GM23338 (cell line): Measurements from ENCODE around the gene RICTOR. TPM values are rescaled to one million over a fixed set of nuclear protein-coding genes. Genes with fewer than 3 reads are reported as not detected.

Source experiments
- ATAC-seq: fragments of 200-7000 bp; cut with Tn5 transposase; 3 replicates; pipeline ENCODE4 v1.9.1; 2020
- DNase-seq: peaks from one replicate; pipeline ENCODE4 v3.0.0-alpha.2; 2015; ENCODE audit warnings: low spot score
- H2AFZ ChIP-seq: fragments of 200-600 bp; sonication (generic); 2 replicates; pipeline ENCODE4 v1.8.0; 2016; ENCODE audit warnings: antibody characterized with exemption, mild to moderate bottlenecking, moderate library complexity
- H3F3A ChIP-seq: fragments of 200-600 bp; sonication (generic); replicated peaks from 2 replicates; pipeline ENCODE4 v1.8.0; 2017; ENCODE audit warnings: antibody characterized with exemption, mixed run types, low read depth
- H3K27ac ChIP-seq: fragments of 200-600 bp; sonication (generic); 2 replicates; pipeline ENCODE4 v1.6.1; 2016; ENCODE audit warnings: low read depth
- H3K27me3 ChIP-seq: fragments of 200-600 bp; sonication (generic); 2 replicates; pipeline ENCODE4 v1.8.0; 2016; ENCODE audit warnings: mild to moderate bottlenecking, mixed run types, moderate library complexity; ENCODE audit not compliant: insufficient read depth
- H3K36me3 ChIP-seq: fragments of 200-600 bp; sonication (generic); 2 replicates; pipeline ENCODE4 v1.8.0; 2016; ENCODE audit warnings: mild to moderate bottlenecking; ENCODE audit not compliant: insufficient read depth
- H3K4me1 ChIP-seq: fragments of 200-600 bp; sonication (generic); 2 replicates; pipeline ENCODE4 v1.8.0; 2016; ENCODE audit warnings: mild to moderate bottlenecking, moderate library complexity; ENCODE audit not compliant: insufficient read depth
- H3K4me2 ChIP-seq: fragments of 200-600 bp; sonication (generic); 2 replicates; pipeline ENCODE4 v1.7.1; 2017; ENCODE audit warnings: mixed run types
- H3K4me3 ChIP-seq: fragments of 200-600 bp; sonication (generic); 2 replicates; pipeline ENCODE4 v1.6.1; 2016; ENCODE audit warnings: mixed run types
- H3K79me2 ChIP-seq: fragments of 200-600 bp; sonication (generic); replicated peaks from 2 replicates; pipeline ENCODE4 v1.8.0; 2017; ENCODE audit warnings: mild to moderate bottlenecking; ENCODE audit not compliant: insufficient read depth
- H3K9me2 ChIP-seq: fragments of 200-600 bp; sonication (generic); 2 replicates; pipeline ENCODE4 v1.8.0; 2017; ENCODE audit not compliant: insufficient read depth
- H4K20me1 ChIP-seq: fragments of 200-600 bp; sonication (generic); replicated peaks from 2 replicates; pipeline ENCODE4 v1.8.0; 2017; ENCODE audit warnings: mild to moderate bottlenecking; ENCODE audit not compliant: insufficient read depth
- H3K27ac Mint-ChIP-seq: 2 replicates; pipeline ENCODE4 v1.8.0; 2020; ENCODE audit warnings: inconsistent platforms, mild to moderate bottlenecking, moderate library complexity, mixed read lengths
- H3K27me3 Mint-ChIP-seq: 3 replicates; pipeline ENCODE4 v1.8.0; 2022; ENCODE audit warnings: low read depth, mild to moderate bottlenecking, moderate library complexity, mixed read lengths, inconsistent platforms; ENCODE audit not compliant: insufficient read depth, poor library complexity
- H3K36me3 Mint-ChIP-seq: 3 replicates; pipeline ENCODE4 v1.8.0; 2021; ENCODE audit warnings: low read depth, mild to moderate bottlenecking, inconsistent platforms, moderate library complexity, mixed read lengths
- H3K4me1 Mint-ChIP-seq: 3 replicates; pipeline ENCODE4 v1.8.0; 2020; ENCODE audit warnings: mild to moderate bottlenecking, inconsistent platforms, mixed read lengths
- H3K4me3 Mint-ChIP-seq: 3 replicates; pipeline ENCODE4 v1.8.0; 2021; ENCODE audit warnings: moderate library complexity, mild to moderate bottlenecking, inconsistent platforms, mixed read lengths
- H3K9me3 Mint-ChIP-seq: 3 replicates; pipeline ENCODE4 v1.8.0; 2020; ENCODE audit warnings: moderate library complexity, mild to moderate bottlenecking, inconsistent platforms, mixed read lengths
- CTCF ChIP-seq, 2 experiments: fragments of 200-600 bp in 1 of 2; sonication (generic) in 1 of 2; conservative IDR thresholded peaks; 2 replicates each; pipeline versions ENCODE4 v1.5.1 to v1.6.1; 2016 to 2017; ENCODE audit warnings: antibody characterized with exemption in 2 of 2, low read depth in 2 of 2, mild to moderate bottlenecking in 2 of 2, moderate library complexity in 1 of 2
- NANOG ChIP-seq: IDR thresholded peaks from 2 replicates; pipeline ENCODE4 v1.6.1; 2016; ENCODE audit warnings: antibody characterized with exemption, borderline replicate concordance
- STAT1 ChIP-seq: IDR thresholded peaks from one replicate; pipeline ENCODE4 v1.6.1; 2016; ENCODE audit warnings: antibody characterized with exemption; ENCODE audit not compliant: unreplicated experiment
- ZNF462 ChIP-seq: fragments of 250-450 bp; sonication (Bioruptor Pico); IDR thresholded peaks from 2 replicates; pipeline ENCODE4 v1.5.0; 2020; ENCODE audit warnings: mild to moderate bottlenecking, moderate library complexity
- polyA plus RNA-seq: library from polyadenylated mRNA; unstranded; fragments of >200 nt; fragmentation: Nextera tagmentation; extraction: Ambion mirVana; gene quantifications from 2 replicates; pipeline ENCODE4 v1.2.1, GENCODE V29; 2016
- total RNA-seq: library from RNA; depleted of rRNA; stranded (reverse); fragments of >200 nt; shearing (Covaris generic); gene quantifications from 2 replicates; pipeline ENCODE4 v1.2.3, GENCODE V29; 2014

The RICTOR gene
- total and polyA plus RNA-seq, 2 experiments from 2014 or later, result 9.9 to 27.4 TPM

DNA sequence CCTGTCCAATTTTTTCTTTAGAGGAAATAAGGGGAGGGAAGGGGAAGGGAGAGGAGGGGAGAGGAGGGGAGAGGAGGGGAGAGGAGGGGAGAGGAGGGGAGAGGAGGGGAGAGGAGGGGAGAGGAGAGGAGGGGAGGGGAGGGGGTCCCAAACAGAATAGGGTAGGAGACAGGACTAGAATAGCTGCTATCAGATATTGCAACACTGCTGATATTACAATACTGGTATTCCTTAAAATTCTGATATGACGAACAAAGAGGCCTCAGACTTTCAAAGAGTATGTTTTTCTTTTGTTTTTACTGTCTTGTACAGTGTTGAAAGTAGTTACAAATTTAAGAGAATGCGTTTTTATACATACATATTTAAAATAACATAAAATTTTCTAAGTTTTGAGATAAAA, 67.5 kb downstream of the RICTOR start (continued):
- TF ChIP-seq ZNF462 (CRISPR knock-in tag) (no peak), NANOG (no peak)

- H3K4me1 ChIP-seq, result no peaks in the 10 kb centered on the region; the same call in 1 of the 2 replicates
- H3K4me3 Mint-ChIP-seq, result no peak overlapping the region
- peaks cover 9% of the 10 kb centered on the region; the same call in 2 of the 3 replicates for H3K4me1 Mint-ChIP-seq
- H3F3A ChIP-seq, result no peaks in the 10 kb centered on the region
- no peaks in the 10 kb centered on the region for H4K20me1 ChIP-seq
- DNase-seq, result peak; percentile 51
- H3K9me3 Mint-ChIP-seq, result peaks cover 9% of the 10 kb centered on the region
- H3K36me3 ChIP-seq, result no peaks in the 10 kb centered on the region
- H3K4me3 ChIP-seq, result no peak overlapping the region
- no peak overlapping the region for H3K27ac ChIP-seq
- H2AFZ ChIP-seq, result no peak overlapping the region
- H3K4me2 ChIP-seq, result no peak overlapping the region
- H3K79me2 ChIP-seq, result no peaks in the 10 kb centered on the region
- peak overlapping the region; percentile 78; the same call in 1 of the 2 replicates for H3K27ac Mint-ChIP-seq
- H3K36me3 Mint-ChIP-seq, result peaks cover 12% of the 10 kb centered on the region
- peak; percentile 78 for ATAC-seq
- no peaks in the 10 kb centered on the region for H3K27me3 Mint-ChIP-seq
- no peaks in the 10 kb centered on the region for H3K9me2 ChIP-seq
- no peaks in the 10 kb centered on the region for H3K27me3 ChIP-seq
- TF ChIP-seq CTCF (conservative IDR thresholded peaks at IDR 0.05; ENCODE audit: low read depth in 2 of 2) (peak; percentile 50 to 62), STAT1 (no peak)
Measured at GRCh38 chr5:39005566-39006232, 68.5 kb downstream of the RICTOR start.
